ENCODE measurements around the gene FOSB.

- TF ChIP-seq CTCF (IDR thresholded peaks at IDR 0.05; ENCODE audit: low read depth, low read length, missing input control) (no peak), REST (IDR thresholded peaks at IDR 0.05) (no peak), JUND (IDR thresholded peaks at IDR 0.05) (no peak), MAX (IDR thresholded peaks at IDR 0.05) (no peak), TAF1 (conservative IDR thresholded peaks at IDR 0.05) (no peak), ATF3 (IDR thresholded peaks at IDR 0.05) (no peak), SP1 (IDR thresholded peaks at IDR 0.05) (no peak), HNF4A (conservative IDR thresholded peaks at IDR 0.05) (no peak)
These were observed 2.8 kb upstream of the FOSB start for GRCh38 chr19:45464852-45465441.

All from liver (tissue), 3 donors.